GM12873 (cell line): Measurements from ENCODE around the gene MEI1.

ENCODE experiments used
- CTCF ChIP-seq: IDR thresholded peaks from 2 replicates; pipeline ENCODE4 v1.5.1; 2012; ENCODE audit warnings: low read depth, mild to moderate bottlenecking, moderate library complexity, low read length, control low read depth; ENCODE audit not compliant: insufficient read depth; ENCODE audit errors: missing control alignments

MEI1 gene

GRCh38 chr22:41799486-41800347 lies 100.4 kb downstream of the MEI1 start:
- TF ChIP-seq CTCF: no peak

- no peak for TF ChIP-seq CTCF
Observed at GRCh38 chr22:41800348-41801146, 101.2 kb downstream of the MEI1 start, which contains the start of gene CCDC134. TSS of gene CCDC134 (plus strand) at chr22:41800679. CDS start at chr22:41808891, 8,212 bp downstream.

DNA sequence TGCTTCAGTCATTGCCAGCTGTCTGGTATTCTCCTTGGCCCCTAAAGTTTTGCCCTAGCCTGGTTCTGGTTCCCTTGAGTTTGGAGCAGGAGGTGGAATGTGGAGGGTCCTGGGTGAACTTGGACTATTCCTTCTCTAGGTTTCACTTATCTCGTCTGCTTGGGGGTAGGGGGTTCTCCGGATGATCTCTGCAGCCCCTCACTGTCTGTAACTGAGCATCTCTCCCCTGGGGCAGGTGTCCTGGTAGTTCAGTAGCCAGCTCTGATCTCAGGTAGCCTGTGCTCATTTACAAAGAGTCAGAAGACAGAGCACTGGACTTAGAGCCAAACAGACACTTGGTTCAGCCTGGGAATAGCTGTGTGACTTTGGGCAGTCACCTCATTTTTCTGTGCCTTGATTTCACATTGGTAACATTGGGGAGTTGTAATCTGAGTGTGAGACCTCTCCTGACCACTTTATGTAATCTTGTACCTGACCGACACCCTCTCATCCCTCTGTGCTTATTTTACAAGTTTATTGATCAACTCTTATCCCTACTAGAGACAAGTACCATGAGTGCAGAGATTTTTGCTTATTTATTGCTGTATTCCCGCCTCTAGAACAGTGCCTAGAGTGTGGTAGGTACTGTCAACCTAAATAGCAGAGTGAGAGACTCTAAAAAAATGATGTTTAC lies 102.0 kb downstream of the MEI1 start:
- TF ChIP-seq CTCF: no peak

DNA sequence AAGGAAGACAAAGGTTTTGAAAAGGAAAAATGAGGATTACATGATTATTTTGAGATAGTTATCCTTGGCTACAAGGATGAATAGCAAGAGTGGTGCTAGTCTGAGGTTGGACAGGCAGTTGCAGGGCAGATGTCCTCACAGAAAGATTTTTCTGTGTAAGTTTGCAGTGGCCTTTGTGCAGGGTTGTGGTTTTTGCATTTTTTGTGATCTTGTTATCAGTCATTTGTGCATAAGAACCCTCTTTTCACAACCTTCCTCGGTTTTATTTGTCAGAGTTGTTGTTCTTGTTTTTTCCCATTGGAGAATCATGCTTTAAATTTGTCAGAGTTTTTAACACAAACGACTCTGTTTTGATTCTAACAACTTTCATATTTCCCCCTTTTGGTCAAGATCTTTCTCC lies 102.6 kb downstream of the MEI1 start:
- no peak for TF ChIP-seq CTCF

GRCh38 chr22:41805639-41806038 lies 106.3 kb downstream of the MEI1 start:
- TF ChIP-seq CTCF: no peak

- no peak for TF ChIP-seq CTCF
Observed at GRCh38 chr22:41808400-41808799, 109.1 kb downstream of the MEI1 start.

- no peak for TF ChIP-seq CTCF
Observed at GRCh38 chr22:41810022-41810421, 110.7 kb downstream of the MEI1 start.
